Astrocyte of the hippocampus (primary cell): ENCODE results near the gene C2CD4A.

Experiments
- DNase-seq: peaks from one replicate; pipeline ENCODE4 v3.0.0; 2011; ENCODE audit warnings: low read depth, low spot score

The C2CD4A gene

DNA sequence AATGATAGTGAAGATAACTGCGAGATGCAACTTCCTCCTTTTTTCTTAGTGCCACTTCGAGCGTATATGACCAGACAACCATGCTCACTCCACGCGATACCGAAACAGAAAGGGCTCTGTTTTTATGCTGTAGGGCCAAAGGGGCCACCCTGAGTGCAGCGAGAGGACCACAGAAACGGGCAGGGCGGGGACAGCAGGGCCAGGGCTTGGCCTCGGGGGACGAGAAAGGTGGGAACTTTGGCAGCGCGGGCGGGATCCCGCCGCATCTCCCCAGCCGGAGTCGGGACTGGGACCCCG lies 7.0 kb upstream of the C2CD4A start:
- DNase-seq: peak; percentile 63

DNA sequence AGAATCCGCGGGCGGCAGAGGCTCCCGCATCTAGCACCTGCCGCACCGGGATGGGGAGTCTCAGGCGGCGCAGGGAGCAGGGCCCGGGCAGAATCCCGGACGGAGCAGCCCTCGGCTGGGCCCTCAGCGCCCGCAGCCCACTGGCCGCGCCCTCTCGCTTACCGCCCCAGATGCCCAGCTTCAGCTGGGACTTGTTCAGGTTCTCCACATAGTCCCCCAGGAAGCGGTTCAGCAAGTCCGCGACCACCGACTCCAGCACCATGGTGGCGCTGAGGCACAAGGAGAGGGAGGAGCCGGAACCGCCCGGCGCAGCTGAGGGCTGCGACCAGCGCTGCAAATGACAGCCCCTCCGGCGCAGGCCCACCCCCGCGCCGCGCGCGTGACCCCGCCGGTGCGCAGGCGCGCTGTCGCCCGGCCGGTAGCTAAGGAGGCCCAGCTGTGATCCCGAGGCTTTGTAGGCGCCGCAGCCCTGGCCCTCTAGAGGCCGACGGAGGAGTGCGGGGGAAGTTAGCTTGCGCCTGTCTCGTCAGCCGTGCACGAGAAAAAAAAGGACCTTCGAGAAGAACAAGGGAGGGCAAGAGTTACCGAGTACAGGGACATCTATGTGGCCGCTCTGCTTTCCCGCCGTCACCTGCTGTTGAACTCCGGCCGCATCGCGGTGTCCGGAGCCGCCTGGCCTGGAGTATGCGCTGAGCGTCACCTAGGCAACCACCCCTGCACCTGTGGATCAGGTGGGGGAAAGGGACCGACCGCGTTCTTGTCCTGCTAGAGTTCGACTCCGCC lies 6.5 kb upstream of the C2CD4A start, which contains the start of gene VPS13C:
TSS of gene VPS13C (minus strand) at position 335 of the 783 bp plus-strand sequence. CDS start at position 262, 73 bp downstream.
- peak; percentile 98 for DNase-seq

DNA sequence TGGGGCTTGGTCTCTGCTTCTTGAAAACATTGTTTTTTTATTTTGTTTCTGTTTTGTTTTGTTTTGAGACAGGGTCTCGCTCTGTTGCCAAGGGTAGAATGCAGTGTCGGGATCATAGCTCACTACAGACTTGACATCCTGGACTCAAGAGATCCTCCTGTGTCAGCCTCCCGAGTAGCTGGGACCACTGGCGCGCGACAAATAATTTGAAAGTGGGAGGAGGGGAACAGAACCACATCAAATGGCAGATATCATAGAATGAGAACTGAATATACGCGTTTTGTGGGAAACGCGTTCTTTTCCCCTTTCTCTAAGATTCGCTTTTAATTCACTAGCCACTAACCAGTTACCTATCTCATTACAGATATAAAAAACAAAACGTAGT lies 5.9 kb upstream of the C2CD4A start:
- no peak for DNase-seq

DNA sequence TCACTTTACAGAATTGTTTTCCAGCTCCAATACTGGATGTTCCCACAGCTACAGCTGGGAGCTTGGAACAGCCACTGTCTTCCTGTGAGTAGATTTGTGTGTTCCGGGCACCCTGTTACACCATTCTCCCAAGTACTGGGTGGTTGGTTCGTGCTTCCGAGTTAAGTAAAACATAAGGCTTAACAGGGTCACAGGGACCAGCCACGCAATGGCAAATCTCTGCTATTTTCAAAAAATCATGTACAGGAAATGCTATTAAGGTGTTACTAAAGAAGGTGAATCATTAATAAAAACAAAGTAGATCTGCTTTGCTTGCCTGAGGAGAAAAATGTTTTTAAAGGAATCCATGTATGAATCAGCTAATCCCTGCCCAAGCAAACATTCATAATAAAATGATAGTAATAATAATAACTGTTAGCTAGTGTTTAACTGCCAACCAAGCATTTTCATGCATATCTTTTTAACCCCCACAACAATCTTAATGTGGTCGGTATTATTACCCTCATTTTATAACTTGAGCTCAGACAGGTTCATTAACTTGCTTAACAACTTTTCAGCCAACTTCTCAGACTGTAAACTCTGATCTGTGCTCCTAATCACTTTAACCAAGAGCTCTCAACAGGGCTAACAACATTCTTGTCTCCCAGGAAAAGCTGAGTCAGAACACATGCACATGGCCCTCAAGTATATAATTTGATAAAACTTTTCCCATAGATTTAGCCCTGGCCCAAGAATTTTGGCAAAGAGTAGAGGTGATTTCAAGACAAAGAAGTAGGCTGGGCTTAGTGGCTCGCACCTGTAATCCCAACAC lies 2.7 kb upstream of the C2CD4A start:
- DNase-seq: peak; percentile 18

DNA sequence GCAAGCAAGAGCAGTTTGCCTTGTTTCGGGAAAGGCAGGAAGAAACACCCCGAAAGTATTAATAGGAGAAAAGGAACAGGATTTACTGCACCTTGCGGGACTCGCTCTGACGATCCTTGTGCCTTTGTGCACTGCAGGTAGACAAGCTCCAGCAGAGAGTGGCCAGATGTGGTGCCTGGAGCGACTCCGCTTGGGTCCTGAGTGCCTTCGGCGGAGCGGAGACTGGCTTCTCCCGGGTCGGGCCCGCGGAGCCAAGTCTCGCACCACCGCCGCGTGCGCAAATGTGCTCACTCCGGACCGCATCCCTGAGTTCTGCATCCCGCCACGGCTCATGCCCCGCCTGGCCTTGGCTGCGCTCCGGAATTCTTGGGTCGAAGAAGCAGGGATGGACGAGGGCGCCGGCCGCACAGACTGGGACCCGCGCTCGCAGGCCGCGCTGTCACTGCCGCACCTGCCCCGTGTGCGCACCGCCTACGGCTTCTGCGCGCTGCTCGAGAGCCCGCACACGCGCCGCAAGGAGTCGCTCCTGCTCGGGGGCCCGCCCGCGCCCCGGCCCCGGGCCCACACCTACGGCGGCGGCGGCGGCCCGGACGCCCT lies 769 bp downstream of the C2CD4A start:
- peak; percentile 40 for DNase-seq

DNA sequence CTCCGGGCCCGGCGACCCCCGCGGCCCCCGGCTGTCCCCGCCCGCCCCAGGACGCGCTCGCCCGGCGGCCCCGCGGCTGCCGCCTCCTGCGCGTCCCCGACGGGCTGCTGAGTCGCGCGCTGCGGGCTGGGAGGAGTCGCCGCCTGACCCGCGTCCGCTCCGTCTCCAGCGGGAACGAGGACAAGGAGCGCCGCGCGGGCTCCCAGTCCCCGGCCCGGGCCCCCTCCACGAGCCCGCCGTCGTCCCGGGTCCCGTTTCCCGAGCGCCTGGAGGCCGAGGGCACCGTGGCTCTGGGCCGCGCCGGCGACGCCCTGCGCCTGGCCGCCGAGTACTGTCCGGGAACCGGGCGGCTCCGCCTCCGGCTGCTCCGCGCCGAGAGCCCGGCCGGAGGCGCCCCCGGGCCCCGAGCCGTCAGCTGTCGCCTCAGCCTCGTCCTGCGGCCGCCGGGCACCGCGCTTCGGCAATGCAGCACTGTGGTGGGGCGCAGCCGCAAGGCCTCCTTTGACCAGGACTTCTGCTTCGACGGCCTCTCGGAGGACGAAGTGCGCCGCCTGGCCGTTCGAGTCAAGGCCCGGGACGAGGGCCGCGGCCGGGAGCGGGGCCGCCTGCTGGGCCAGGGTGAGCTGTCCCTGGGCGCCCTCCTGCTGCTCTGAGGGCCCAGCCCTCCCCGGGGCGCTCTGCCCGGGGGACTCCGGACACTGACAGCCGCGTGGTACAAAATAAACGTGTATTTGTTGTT lies 1.5 kb downstream of the C2CD4A start:
- DNase-seq: peak; percentile 58

DNA sequence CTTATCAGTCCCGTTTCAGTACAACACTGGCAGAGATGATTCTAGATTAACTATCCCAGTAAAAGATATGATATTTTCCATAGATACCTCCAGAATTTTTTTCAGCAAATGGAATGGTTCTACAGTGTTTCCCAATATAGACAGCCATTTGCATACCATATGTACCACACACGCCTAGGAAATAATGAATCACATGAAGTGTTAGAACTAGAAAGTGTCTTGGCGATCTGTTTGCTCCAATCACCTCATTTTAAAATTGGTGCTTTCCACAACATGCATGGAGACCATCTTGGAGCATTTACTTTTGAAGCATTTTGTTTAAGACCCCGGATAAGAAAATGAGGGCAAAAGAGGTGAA lies 2.0 kb downstream of the C2CD4A start:
- DNase-seq: no peak

DNA sequence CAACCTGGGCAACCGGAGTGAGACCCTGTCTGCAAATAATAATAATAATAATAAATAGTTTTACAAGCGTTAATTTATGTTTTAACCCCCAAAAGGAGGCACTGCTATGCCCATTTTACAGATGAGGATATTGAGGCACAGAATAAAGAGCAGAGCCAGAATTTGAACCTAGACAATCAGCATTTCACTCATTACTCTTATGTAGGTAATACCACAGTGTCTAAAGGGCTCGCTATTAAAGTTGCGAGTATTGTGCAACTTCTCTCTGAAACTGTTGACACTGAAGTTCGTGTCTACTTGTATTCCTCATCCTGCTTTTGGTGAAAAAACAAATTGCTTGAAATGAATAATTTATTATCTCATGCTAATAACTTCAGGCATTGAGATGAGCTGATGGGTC lies 2.8 kb downstream of the C2CD4A start:
- no peak for DNase-seq

DNA sequence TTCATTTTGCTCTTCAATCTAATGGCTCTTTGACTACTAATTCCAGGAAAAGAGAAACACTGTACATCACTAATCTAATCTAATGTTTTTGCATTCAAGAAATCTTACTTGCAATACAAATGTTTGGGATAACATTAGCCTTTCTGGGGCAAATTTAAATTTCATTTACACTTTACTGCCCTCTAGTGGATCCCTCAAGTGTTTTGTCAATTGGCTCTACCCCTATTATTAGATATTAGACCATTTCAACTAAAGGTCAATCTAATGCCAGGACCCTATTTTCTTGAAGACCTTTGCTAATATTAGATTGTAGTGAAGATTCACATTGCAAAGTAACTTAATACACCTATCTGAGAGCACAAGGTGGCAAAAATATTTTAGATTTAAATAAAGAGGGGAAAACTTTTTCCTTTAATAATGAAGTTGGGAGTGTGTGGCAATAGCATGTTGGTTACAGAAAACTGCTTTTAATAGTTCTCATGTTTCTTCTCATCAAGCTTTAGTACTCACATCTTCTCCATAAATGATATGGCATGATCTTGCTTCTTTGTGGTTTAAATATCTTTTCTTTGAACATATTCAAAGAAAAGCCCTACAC lies 5.0 kb downstream of the C2CD4A start:
- DNase-seq: peak; percentile 52

DNA sequence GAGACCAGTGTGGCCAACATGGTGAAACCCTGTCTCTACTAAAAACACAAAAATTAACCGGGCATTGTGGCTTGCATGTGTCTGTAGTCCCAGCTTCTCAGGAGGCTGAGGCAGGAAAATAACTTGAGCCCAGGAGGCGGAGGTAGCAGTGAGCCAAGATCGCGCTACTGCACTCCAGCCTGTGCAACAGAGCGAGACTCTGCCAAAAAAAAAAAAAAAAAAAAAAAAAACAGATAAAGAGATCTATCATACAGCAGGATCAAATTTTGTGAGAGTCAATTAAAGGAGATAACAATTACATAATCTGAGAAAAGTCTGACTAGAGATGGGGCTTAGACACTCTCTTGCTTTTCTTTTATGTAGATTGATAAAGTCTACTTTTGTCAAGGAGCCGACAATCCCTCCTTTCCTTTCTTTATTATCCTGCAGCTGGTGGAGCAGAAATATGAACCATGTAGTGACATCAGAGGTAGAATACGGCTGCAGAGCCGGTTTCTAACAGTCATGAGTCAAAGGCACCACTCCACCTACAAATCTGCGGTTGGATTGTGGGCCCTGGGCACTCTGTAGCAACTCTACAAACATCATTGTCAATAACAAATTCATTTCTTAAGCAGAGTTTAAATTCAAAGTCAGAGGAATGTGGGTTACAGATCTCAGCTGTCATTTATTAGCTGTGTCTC lies 9.0 kb downstream of the C2CD4A start:
- DNase-seq: no peak

DNA sequence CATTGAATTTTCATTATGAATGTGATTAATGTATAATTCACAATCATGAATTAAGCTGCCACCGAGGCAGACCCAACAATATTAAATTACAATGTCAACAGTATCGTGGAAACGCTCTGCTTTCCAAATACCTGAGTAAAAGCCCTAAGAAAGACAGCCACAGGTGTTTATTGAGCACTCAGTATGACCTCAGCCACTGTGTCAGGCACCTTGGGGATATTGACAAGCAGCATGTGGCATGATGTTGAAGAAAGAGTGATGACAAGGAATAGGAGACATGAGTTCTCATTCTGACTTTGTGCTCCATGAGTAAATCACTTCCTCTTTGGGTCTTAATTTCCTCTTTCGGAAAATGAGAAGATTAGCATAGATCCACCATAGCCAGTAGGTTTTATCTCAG lies 12.8 kb downstream of the C2CD4A start:
- no peak for DNase-seq

DNA sequence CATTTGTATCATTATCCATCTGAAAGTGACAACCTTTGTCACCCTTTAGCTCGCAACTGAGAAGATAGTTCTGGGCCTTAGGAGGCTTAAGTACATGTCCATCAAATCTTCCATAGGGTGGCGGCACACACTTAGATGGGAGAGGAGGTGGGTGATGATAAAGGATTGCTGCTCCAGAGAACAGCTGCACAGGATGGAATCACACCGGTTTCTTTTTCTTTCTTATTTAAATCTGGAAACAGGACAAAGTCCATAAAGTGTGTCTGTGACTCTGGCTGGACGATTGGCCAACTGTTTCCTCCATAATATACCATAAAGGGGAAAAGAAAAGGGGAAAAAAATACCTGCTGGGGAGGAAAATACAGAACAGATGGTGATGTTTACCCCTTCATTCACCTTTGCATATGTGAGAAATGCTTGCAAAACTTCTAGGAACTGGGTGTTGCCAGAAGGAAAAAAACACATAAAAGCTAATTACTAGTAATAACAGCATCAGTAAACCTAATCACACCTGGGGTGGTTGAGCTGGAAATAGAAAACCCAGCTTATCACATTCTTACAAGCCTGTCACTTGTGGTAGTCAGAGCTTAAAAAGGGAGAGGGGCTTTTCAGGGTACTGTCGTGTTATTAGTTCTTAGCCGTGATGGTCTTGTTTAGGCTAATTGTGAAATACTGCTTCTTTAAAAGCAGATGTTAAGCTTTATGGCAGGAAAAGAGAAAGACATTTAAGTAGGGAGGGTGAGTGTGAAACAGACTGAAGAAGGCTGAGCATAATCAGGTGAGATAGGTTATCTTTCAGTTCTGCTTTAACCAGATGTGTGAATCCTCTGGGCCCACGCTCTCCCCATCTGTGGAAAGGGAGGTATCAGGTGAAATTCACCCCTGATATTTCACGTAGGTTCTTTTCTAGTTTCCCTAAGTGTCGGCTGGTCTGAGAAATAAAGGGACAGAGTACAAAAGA lies 16.7 kb downstream of the C2CD4A start:
- DNase-seq: no peak

DNA sequence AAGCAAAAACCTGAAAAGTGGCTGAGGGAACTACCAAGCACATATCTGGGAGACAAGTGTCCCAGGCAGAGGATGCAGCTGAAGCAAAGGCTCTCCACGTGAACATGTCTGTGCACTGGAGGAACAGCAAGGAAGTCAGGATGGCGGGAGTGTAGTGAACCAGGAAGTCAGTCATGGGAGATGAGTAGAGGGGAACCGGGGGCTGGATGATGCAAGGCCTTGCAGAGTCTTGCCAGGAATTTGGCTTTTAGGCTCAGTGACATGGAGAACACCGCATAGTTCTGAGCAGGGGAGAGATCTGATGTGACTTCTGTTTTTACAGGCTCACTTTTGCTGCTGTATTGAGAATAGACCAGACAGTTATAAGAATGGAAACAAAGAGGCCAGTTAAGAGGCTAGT lies 19.0 kb downstream of the C2CD4A start:
- no peak for DNase-seq

DNA sequence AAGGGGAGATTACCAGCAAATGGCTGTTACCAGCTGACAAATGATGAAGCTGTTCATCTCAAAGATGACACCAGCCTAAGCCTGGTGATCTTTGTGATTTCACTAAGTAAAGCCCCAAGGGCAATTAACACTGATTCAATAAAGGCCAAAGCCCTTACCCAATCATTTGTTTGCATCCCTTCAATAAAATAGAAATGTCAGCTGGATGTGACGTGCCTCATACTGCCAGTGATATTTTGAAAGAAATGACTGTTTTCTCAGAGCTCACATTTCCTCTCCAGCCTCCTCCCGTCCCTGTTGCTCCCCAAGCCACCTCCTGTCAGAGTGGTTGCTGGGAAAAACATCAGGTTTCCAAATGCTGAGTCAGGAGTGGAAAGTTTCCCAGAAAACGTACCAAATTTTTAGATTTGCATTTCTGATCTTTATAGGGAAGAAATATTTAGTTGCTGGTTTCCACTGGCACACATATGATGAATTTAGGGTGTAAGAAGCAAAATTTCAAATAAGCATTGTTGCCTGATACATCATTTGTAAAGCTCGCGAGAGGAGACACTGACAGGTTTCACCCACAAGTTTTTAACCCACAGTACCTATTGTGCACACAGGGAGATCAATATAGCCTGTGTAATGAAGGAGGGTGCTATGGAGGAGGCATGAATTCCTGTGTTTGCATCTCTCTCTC lies 21.0 kb downstream of the C2CD4A start:
- peak; percentile 39 for DNase-seq

DNA sequence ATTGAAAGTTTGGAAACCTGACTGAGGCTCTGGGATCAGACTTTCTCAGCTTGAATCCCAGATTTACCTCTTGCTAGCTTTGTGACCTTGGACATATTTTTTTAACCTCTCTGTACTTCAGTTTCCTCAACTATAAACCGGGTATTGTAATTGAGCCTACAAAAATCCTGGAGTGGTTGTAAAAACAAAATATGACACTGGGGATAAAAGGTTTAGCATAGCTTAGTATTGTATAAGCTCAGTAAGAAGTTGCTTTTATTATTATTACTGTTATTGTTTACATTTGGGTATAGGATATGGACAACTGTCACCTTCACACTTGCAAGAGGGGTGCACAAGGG lies 21.5 kb downstream of the C2CD4A start:
- DNase-seq: no peak

DNA sequence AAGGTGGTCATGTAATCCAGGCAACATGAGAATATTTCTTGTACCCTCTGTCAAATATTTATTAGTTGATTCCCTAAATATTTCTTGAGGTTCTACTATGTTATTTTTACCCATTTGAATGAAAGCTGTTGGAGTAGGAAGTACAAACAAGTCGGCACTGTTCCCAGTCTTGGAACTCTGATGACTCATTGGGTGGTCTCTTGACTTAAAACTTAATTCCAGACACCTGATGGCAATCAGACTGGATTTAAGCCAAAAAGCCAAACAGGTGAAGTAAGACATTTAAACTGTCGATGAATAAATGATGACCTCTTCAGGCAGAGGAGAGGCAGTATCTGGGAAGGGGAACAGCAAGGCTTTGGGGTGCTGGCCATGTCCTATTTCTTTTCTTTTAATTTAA lies 22.8 kb downstream of the C2CD4A start:
- DNase-seq: peak; percentile 39

DNA sequence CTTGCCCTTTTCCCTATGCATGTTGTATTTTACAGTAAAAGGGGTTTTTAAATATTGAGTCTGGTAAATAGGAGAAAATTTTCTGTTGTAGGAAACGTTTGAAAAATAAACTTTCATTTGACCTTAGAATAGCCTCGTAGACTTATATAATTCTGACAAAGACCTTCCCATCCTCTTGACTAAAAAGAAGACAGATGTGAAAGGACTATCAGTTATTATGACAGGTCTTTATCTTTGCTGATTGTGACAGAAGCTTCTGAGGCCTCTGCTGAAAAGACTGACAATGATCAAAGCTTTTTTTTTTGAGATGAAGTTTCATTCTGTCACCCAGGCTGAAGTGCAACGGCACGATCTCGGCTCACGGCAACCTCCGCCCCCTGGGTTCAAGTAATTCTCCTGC lies 24.2 kb downstream of the C2CD4A start:
- no peak for DNase-seq

DNA sequence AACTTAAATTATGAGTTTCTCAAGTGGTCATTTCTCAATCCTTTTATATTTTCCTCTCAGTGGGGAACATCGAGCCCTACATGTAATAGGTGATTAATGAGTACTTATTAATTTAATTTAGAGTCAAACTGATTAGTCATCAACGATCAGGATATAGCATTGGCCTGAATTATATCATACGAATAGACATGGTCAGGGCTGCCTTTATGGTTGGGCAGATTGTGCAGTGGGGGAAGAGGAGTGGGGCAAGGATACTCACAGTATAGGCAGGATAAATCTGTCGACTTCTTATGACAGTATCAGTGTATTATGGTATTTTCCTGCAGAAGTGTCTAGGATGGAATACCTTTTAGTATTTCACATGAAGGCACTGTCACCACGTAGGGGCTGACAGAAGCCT lies 27.0 kb downstream of the C2CD4A start:
- DNase-seq: no peak

DNA sequence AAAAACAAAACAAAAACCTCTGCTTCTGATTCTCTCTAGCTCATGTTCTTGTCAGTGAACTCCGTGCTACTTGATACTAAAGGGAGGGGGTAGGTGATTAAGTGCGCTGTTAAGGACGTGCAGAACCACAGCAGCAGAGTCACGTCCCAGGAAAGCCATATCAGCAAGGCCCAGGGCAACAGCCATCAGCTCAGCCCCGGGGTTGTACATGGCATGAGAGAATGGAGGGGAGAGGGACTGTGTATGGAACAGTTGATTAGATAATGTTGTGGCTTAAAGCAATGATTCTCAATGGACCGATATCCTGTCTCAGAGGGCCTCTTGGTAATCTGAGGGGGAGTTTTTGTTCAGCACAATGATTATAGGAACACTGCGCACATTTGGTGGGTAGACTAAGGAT lies 27.6 kb downstream of the C2CD4A start:
- no peak for DNase-seq
